ENCODE measurements around the gene RASSF1.

DNA sequence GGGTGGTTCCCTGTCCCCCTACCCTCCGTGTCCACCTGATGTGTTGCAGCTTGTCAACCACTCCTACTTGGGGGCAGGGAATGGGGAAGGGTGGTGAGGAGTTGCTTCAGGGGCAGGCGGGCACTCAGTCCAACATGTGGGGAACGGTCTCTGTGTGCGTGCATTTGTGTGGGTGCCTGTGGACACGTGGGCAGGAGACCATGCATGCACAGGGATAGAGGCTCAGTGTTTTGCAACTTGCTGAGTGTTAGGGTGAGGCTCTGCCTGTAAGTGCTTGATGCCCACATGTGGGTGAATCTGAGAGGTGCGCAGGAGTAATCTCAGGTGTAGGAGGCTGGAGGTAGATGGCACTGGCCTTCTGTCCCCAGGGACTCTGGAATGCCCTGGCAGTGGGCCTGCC, 43.1 kb upstream of the RASSF1 start:
- TF ChIP-seq, protein P1, sequence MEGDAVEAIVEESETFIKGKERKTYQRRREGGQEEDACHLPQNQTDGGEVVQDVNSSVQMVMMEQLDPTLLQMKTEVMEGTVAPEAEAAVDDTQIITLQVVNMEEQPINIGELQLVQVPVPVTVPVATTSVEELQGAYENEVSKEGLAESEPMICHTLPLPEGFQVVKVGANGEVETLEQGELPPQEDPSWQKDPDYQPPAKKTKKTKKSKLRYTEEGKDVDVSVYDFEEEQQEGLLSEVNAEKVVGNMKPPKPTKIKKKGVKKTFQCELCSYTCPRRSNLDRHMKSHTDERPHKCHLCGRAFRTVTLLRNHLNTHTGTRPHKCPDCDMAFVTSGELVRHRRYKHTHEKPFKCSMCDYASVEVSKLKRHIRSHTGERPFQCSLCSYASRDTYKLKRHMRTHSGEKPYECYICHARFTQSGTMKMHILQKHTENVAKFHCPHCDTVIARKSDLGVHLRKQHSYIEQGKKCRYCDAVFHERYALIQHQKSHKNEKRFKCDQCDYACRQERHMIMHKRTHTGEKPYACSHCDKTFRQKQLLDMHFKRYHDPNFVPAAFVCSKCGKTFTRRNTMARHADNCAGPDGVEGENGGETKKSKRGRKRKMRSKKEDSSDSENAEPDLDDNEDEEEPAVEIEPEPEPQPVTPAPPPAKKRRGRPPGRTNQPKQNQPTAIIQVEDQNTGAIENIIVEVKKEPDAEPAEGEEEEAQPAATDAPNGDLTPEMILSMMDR (IDR thresholded peaks at IDR 0.05 in 2 of 3, conservative IDR thresholded peaks at IDR 0.05 in 1 of 3; ENCODE audit: borderline replicate concordance in 1 of 3, insufficient read depth in 1 of 3, low read depth in 2 of 3, low read length in 2 of 3) = no peak
- no peak for TF ChIP-seq POLR2AphosphoS5 (IDR thresholded peaks at IDR 0.05; ENCODE audit: low read depth, low read length)
- no peak for TF ChIP-seq EZH2 (IDR thresholded peaks at IDR 0.05)
- TF ChIP-seq YY1 (IDR thresholded peaks at IDR 0.05; ENCODE audit: extremely low read depth, insufficient replicate concordance, low read depth, low read length) = no peak
- TF ChIP-seq POLR2A (IDR thresholded peaks at IDR 0.05; ENCODE audit: borderline replicate concordance, extremely low read depth, insufficient read depth, insufficient read length) = no peak
- TF ChIP-seq CBX3 (IDR thresholded peaks at IDR 0.05; ENCODE audit: low read depth) = no peak
